Putamen (tissue), 1 donor: Measurements from ENCODE around the gene RTL9.
"Not testable (repeated sequence)": the region's sequence is repeated elsewhere in the genome, so short reads cannot be mapped to it uniquely, and the experiment has no call there.

Source experiments
- DNase-seq: peaks from one replicate; pipeline ENCODE4 v3.0.0-alpha.2; 2016; ENCODE audit warnings: low spot score

RTL9 gene

DNA sequence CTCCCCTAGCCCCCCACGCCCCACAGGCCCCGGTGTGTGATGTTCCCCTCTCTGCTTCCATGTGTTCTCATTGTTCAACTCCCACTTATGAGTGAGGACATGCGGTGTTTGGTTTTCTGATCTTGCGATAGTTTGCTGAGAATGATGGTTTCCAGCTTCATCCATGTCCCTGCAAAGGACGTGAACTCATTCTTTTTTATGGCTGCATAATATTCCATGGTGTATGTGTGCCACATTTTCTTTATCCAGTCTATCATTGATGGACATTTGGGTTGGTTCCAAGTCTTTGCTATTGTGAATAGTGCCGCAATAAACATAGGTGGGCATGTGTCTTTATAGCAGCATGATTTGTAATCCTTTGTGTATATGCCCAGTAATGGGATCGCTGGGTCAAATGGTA is 47.6 kb downstream of the RTL9 start:
- not testable (repeated sequence) for DNase-seq

DNA sequence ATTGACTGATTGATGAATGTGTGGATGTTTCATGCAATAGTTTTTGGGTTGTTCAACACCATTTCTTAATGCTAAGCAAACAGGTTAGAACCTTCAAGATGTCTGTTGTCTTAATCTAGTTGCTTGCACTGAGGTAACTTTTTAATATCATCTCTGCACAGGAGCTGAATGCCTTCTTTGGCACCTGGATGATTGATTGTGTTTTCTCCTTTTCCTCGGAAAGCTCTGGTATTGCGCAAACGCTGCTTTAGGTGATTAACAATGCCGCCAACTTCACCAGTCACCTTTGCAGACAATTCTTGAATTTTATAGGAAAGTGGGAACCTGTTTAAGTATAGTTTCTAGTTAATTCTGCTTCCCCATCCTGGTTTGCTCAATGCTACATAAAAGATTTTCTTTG is 48.2 kb downstream of the RTL9 start:
- no peak for DNase-seq

DNA sequence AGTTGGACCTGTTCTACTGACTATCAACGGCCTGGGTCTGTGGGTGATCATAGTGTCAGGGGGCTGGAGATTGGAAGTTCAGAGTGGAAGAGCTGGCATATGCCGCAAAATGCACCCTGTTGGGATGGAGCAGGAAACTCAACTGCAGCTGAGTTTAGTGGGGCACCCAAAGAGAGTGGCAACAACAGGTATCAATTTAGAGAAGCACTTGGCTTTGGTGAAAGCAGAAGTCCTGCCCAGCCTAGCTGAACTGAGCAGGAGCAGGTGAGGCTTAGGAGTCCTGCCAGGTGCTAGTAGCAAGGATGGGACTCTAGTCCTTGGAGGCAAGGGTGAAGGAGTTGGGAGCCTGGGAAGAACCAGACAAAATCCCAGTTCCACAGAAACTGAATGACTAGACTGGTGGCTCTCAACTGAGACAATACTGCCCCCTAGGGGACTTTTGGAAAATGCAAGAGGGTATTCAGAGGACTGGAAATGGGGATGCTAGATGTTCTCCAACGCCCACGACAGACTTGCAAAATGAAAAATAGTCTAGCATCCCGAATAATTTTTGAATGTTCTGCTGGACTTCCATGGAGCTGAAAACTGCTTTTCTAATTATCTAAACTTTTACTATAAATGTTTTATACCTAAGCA is 49.4 kb downstream of the RTL9 start:
- no peak for DNase-seq
